GM21529 (cell line): ENCODE data around the gene MEI1.
"Not testable (repeated sequence)": the region's sequence is repeated elsewhere in the genome, so short reads cannot be mapped to it uniquely, and the experiment has no call there.

Experiments
- ATAC-seq: cut with Tn5 transposase; IDR thresholded peaks from one replicate; pipeline ENCODE4 v1.9.1; 2021; ENCODE audit not compliant: unreplicated experiment

The MEI1 gene

DNA sequence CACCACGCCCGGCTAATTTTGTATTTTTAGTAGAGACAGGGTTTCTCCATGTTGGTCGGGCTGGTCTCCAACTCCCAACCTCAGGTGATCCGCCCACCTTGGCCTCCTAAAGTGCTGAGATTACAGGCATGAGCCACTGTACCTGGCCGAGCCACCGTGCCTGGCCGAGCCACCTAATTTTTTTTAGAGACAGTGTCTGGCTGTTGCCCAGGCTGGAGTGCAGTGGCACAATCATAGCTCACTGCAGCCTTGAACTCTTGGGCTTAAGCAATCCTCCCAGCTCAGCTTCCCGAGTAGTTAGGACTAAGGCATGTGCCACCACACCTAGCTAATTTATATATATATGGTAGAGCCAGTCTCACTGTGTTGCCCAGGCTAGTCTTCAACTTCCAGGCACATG is 136.2 kb downstream of the MEI1 start:
- ATAC-seq: not testable (repeated sequence)

DNA sequence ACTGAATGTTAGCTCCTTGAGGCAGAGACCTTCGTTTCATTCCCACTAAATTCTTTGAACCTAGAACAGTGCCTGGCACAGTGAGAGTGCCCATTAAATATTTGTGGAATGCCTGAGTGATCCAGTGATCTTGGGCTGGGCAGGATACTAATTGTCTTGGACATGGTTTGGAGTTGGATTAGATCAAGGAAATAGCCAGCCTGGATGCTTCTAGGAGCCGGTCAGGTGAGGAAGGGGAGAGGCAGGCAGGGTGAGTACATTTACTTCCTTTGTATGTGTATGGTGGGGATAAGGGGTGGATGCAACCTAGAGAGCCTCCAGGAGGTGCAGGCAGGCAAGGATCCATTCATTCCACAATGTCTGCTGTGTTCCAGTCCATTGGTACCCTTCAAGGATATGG is 137.2 kb downstream of the MEI1 start:
- no peak for ATAC-seq

DNA sequence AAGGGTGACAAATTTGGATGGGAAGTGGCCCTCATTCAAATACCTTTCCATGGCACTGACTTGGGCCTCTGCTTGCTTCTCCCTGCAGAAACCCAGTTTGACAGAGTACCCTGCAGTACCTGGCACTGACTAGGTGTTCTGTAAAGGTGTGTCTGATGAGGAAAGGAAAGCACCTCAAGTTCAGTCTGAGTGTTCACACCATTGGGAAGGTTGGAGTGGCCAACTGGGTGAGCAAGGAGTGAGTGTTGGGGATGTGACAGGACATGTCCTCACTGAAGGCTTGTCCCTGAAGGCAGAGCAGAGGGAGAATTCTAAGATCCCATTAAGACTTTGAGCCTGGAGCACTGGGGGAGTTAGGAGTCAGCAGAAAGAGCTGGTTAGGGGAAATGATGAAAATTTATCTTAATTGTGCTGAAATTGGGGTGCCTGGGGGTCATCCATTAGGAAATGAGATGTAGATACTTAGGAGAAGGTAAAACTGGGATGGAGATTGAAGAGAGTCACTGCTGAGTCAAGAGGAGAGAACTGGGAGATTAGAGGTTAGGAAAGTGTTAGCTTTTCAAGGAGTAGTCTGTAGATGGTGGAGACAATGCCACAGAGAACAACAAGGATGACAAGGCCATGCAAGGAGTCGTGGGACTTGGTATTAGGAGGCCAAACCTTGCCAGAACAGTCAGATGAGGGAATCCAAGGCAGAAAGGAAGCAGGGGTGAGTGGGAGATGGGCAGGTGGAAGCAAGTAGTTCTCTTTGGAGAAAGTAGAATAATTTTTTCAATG is 139.7 kb downstream of the MEI1 start:
- ATAC-seq: no peak

DNA sequence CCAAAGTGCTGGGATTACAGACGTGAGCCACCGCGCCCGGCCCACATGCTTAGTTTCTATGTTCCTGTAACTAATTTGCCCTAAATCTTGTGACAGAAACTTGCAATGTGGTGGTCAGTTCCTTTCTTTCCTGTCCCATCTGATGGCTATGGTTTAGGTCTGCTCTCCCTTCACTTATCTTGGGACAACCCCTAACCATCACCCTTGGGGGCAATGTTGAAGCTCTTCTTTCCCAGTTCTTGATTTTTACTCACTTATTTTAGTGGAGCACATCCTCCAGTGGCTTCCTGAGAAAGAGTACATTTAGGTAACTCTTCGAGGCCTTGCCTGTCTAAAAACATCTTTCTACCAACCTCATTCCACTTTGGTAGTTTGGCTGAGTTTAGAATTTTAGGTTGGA is 140.9 kb downstream of the MEI1 start:
- no peak for ATAC-seq

DNA sequence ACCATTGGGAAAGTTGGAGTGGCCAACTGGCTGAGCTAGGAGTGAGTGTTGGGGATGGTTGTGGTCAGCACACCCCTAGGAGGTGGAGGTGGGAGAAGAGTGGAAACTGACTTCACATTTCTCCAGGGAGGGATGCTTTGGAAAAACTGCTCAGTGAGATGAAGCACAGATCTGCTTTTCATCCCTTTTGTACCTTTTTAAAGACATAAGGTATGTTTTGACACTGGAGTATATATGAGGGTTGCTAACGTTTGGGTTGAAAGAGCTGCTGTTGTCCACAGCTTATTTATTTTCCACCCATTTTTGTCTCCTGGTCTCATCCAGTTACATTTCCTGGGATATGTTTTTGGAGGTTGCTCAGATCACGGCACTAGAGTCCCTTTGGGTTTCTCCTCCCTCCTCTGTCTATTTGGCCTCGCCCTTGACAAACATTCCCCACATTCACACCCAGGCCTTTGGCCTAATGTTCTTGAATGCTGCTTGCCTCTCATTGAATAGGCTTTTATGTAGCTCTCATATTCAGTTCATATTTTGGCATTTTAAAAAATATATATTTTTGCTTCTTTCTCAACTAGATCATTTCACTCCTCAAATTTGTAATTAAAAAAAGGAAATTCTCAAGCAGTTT is 141.9 kb downstream of the MEI1 start:
- ATAC-seq: no peak

DNA sequence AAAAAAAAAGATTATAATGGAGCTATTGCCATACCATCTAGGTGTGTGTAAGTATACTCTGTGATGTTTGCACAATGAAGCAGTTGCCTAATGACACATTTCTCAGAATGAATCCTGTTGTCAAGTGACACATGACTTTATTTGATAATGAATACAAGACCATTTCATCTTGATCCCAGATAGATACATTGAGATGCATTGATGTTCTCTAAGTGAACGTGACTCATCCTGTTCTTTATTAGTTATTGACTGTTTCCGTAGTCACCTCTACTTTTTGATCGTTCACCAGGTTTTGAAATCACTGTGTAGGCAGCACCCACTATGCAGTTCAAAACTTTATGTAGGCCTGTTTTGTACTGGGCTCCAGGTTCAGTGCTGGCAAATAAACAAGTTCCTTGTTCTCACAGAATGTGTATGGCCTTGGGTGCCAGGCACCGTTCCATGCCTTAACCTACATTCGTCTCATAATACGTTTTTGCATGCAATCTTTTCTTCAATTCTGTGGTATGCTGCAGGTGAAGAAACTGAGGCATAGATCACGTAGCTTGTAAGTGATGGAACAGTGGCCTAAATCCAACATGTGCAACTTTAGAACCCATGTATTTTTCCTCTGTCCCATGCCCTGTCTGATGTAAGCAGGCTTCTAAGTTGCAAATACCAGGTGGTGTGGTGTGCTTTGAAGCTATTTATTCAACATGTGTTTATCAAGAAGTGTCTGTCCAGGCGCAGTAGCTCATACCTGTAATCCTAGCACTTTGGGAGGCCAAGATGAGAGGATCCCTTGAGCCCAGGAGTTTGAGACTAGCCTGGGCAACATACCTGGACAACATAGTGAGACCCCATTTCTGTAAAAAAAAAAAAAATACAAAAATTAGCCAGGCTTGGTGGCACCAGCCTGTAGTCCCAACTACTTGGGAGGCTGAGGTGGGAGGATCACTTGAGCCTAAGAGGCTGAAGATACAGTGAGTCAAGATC is 144.0 kb downstream of the MEI1 start:
- no peak for ATAC-seq

DNA sequence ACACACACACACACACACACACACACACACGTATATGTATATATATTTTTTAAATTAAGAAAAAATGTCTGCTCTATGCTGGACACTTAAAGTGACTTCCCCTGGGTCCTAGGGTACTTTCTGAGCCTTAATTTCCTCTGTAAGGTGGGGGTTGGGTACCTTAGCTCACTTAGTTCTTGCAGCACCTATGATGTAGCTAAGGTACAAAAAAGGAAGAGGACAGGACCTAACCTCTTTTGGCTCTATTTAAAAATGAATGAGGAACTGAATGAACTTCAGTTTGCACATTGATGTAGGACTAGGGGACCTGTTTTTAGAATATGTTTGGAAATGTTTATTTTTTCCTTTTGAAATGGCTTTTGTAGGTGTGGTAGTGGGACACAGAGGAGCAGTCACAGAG is 144.7 kb downstream of the MEI1 start:
- no peak for ATAC-seq

DNA sequence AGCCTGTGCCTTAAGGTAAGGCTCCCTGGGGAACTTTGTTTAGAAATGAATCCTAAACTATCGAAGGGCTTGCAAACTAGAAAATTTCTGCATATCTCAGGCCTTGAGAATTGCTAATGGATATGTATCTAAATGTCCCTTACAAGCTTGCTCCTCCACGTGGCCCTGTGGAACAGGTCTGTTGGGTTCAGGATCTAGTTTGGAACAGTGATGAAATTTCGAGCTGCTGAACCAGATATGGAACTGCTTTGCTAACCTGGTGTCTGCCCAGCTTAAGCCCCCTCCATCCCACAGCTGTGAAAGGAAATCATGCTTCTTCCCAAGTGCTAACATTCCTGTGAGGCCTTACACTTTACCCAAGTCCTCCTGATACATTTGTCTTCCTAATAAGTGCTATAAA is 145.2 kb downstream of the MEI1 start:
- no peak for ATAC-seq

DNA sequence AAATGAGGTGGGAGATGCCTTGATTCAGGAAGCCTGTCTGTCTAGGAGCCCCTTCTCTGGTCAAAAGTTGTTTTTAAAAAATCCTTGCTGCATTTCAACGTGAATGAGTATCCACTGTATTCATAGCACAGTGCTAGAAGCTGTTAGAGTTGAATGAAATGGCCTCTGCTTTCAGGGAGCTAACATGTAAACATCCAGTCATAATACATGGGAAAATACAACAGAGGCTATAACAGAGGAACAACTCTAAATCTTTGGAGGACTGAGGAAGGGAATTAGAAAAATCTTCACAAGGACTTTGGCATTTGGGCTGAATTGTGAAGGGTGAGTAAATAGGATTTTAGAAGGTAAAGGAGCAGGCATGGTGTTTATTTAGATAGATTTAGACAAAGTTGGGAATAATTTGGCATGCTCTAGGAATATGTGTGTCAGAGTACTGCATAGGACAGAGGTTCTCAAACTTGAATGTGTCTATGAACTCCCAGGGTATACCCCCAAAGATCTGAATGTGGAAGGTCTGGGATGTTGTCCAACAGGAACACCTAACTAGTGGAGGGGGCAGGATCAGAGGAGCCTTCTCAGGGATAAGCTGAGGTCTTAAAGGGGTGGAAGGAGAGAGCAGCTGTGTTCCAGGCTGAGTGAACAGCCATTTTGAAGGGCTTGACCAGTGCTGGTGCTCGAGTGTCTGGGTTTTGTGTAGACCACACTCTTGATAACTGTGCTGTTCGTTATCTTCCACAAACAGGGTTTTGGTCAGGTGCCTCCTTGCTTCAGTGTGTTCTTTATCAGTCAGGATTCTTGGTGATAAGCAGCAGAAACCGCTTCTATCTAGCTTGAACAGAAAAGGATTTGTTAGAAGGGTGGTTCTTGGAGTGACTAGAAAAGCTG is 146.3 kb downstream of the MEI1 start:
- no peak for ATAC-seq

DNA sequence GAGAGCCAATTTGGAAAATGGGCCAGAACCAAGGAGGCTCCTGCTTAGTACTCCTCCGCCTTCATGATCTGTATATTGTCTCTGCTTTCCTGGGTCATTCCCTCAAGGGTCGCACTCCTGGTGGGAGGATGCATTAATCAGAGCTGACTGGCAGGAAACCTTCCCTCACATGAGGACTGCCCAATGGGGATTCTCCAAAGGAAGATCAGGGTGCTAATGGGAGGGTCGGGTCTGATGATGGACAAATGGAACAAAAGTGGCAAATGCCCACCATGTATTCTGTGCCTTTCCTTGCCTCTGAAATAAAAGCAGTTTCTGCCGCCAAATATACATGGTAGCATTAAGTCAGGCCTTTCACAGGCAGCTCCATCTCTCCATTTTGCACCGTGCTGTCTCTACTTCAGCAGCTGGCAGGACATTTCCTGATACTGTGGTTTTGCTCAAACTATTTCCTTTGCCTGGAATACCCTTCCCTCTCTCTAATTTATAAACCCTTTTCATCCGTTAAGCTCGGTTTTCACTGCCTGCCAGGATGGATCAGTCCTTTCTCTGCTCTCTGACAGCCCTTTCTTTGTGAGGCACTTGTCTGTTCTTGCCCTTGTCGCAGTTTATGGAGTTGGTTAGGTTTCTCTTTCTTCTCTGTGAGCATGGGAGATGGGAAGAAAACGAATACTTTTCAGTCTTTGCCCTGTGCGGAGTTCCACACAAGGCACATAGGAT is 147.1 kb downstream of the MEI1 start:
- ATAC-seq: no peak

DNA sequence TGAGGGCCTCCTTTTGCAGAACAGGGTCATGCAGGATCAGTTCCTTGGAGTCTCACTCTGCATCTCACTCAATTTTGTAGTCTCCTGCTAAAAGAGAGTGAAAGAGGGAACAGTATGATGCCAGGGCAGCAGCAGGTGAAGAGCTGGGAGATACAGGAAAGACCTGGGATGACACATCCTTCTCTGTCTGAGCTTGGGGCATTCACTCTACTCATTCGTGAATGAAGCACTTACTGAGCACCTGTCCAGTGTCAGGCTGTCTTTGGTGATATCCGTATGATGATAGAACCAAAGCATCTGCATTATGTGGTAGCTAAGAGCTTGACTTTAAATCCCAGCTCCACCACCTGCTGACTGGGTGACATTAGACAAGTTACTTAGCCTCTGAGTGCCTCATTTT is 148.0 kb downstream of the MEI1 start:
- no peak for ATAC-seq

DNA sequence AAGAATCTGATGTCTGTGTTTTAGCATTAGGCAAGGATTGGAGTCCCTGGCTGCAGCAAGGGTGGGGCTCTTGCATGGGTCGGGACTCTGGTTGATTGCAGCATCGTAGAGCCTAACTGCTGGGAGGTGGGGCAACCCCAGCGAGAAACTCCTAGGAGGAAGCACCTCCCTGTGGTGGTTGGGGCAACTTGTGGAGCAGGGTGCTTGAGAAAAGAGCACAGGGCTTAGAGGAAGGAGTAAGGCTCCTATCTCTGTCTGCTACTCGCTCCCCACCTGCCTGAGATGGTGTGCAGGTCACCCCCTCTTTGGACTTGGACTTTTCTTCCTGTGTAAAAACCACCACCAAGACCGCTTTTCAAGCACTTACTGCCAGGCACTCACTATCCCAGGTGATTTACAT is 149.2 kb downstream of the MEI1 start:
- no peak for ATAC-seq
